ENCODE results near the gene SHANK1. TPM values are rescaled to one million over a fixed set of nuclear protein-coding genes. Genes with fewer than 3 reads are reported as not detected.

The SHANK1 gene
- total RNA-seq, 1 experiment from 2014 or later, result 0.47 TPM

DNA sequence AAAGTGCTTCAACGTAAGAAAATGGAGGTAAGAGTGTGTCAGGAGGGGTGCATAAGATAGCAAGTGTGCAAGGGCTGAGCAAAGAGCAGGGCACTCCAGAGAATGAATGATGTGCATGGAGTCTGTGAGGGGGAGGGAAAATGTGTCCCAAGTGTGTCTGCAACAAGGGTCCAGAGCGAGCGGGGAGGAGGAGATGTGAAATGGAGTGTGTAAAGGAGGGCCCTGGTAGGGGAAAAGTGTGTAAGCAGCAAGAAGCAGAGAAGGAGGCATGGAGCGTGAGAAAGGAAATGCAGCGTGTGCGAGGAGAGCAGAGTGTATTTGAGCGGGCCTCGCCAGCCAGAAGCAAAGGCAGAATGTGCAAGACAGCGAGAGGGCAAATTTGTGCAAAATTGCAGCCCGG is 58.6 kb downstream of the SHANK1 start:
- BruUV-seq (replicated peaks), result no TSS peak
- H3K27ac ChIP-seq (ENCODE audit: low read length), result no peak overlapping the region
- CTCF ChIA-PET, result no interaction called here
- H3K4me2 ChIP-seq (ENCODE audit: low read length), result no peak overlapping the region
- no peaks in the 10 kb centered on the region for H3K79me2 ChIP-seq (ENCODE audit: low read length)
- no peaks in the 10 kb centered on the region for H4K20me1 ChIP-seq (ENCODE audit: low read length)
- no peaks in the 10 kb centered on the region for H3K9me2 ChIP-seq (replicated peaks; ENCODE audit: low read length)
- intact Hi-C loops (cut with micrococcal nuclease), result no loop called here
- ATAC-seq (no peak), DNase-seq (no peak)
- H3K27me3 ChIP-seq (ENCODE audit: low read length), result no peaks in the 10 kb centered on the region
- H3K36me3 ChIP-seq (ENCODE audit: low read depth, low read length), result no peaks in the 10 kb centered on the region
- H2AFZ ChIP-seq (ENCODE audit: low read length), result no peak overlapping the region
- H3K4me3 ChIP-seq (ENCODE audit: low read length), result no peak overlapping the region
- POLR2A ChIA-PET (ENCODE audit: unreplicated experiment), result no interaction called here
- peaks cover 12% of the 10 kb centered on the region for H3K4me1 ChIP-seq (ENCODE audit: insufficient read depth, low read length)
- no peak for TF ChIP-seq EZH2phosphoT487 (IDR thresholded peaks at IDR 0.05; ENCODE audit: borderline replicate concordance, low read length)
- TF ChIP-seq, protein P1, sequence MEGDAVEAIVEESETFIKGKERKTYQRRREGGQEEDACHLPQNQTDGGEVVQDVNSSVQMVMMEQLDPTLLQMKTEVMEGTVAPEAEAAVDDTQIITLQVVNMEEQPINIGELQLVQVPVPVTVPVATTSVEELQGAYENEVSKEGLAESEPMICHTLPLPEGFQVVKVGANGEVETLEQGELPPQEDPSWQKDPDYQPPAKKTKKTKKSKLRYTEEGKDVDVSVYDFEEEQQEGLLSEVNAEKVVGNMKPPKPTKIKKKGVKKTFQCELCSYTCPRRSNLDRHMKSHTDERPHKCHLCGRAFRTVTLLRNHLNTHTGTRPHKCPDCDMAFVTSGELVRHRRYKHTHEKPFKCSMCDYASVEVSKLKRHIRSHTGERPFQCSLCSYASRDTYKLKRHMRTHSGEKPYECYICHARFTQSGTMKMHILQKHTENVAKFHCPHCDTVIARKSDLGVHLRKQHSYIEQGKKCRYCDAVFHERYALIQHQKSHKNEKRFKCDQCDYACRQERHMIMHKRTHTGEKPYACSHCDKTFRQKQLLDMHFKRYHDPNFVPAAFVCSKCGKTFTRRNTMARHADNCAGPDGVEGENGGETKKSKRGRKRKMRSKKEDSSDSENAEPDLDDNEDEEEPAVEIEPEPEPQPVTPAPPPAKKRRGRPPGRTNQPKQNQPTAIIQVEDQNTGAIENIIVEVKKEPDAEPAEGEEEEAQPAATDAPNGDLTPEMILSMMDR (conservative IDR thresholded peaks at IDR 0.05; ENCODE audit: low read depth, low read length), result no peak
- TF ChIP-seq EZH2 (IDR thresholded peaks at IDR 0.05; ENCODE audit: low read length, unreplicated experiment), result no peak
- H3K9me3 ChIP-seq (ENCODE audit: low read length), result no peaks in the 10 kb centered on the region
- H3F3A ChIP-seq (ENCODE audit: low read length, unreplicated experiment), result no peaks in the 10 kb centered on the region
- H3K9ac ChIP-seq (ENCODE audit: low read length), result no peak overlapping the region

DNA sequence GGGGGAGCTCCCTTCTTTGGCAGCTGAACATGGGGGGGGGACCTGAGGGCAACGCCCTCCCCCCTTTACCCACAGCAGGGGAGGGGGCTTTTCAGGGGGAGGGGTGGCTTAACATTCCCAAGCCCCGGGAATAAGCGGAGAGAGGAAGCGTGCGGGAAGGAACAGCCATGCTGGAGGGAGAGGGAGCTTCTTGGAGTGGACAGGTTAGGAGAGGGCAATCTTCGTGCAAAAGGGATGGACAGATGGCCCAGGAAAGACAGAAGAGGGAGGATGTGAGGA is 59.6 kb downstream of the SHANK1 start:
- TF ChIP-seq, protein P1 (conservative IDR thresholded peaks at IDR 0.05; ENCODE audit: low read depth, low read length), result no peak
- TF ChIP-seq EZH2phosphoT487 (IDR thresholded peaks at IDR 0.05; ENCODE audit: borderline replicate concordance, low read length) (no peak), EZH2 (IDR thresholded peaks at IDR 0.05; ENCODE audit: low read length, unreplicated experiment) (no peak)

DNA sequence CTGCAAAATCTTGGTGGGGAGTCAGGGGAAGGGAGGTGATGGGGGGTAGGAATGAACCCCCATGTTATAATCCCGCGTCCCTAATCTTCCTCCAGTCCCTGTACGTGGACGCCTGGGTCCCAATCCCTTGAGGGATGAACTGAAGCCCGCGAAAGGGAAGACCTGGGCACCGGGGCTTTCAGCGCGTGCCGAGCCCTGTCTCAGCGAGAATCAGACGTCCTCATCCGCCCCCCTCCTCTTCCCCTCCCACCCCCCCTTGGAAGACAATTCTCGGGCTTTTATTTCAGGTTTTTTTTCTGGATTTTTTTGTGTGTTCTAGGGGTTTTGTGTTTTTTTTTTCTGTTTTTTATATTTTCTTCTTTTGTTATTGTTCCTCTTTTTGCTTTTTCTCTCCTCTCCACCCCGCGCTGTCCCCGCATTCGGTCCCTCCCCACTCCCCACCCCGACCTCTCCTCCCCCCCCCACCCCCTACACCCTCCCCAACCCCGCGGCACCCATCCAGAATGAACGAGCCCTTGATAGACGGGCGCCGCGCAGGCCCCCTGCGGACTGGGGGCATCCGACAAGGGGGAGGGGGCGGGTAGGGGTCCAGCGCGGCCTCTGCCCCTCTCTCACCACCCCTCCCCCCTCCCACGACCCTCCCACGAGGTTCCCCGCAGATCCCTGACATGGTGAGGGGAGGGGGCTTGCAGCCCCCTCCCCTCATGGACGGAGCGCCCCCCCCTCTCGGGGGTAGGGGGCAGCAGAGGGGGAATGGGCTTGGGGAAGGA is 60.1 kb downstream of the SHANK1 start:
- peak overlapping the region; percentile 62 for H3K4me3 ChIP-seq (ENCODE audit: low read length)
- H3K9me2 ChIP-seq (replicated peaks; ENCODE audit: low read length), result no peaks in the 10 kb centered on the region
- no peak for ATAC-seq

More for the DNA sequence above, 59.6 kb downstream of the SHANK1 start:
- Histone ChIP-seq H3K4me2 (ENCODE audit: low read length) (no peak overlapping the region), H3K9me2 (replicated peaks; ENCODE audit: low read length) (no peaks in the 10 kb centered on the region), H4K20me1 (ENCODE audit: low read length) (no peaks in the 10 kb centered on the region), H3K9ac (ENCODE audit: low read length) (no peak overlapping the region), H3K4me1 (ENCODE audit: insufficient read depth, low read length) (peaks cover 12% of the 10 kb centered on the region), H3F3A (ENCODE audit: low read length, unreplicated experiment) (no peaks in the 10 kb centered on the region), H3K27me3 (ENCODE audit: low read length) (peaks cover 1% of the 10 kb centered on the region; the same call in 1 of the 2 replicates), H3K4me3 (ENCODE audit: low read length) (no peak overlapping the region), H3K9me3 (ENCODE audit: low read length) (no peaks in the 10 kb centered on the region), H3K27ac (ENCODE audit: low read length) (no peak overlapping the region), H2AFZ (ENCODE audit: low read length) (no peak overlapping the region), H3K36me3 (ENCODE audit: low read depth, low read length) (no peaks in the 10 kb centered on the region), H3K79me2 (ENCODE audit: low read length) (no peaks in the 10 kb centered on the region)
- BruUV-seq (replicated peaks), result no TSS peak
- POLR2A ChIA-PET (ENCODE audit: unreplicated experiment), result no interaction called here
- ATAC-seq (no peak), DNase-seq (no peak)
- CTCF ChIA-PET, result no interaction called here
- intact Hi-C loops (cut with micrococcal nuclease), result no loop called here

More for the DNA sequence above, 60.1 kb downstream of the SHANK1 start:
- intact Hi-C loops (cut with micrococcal nuclease), result no loop called here
- POLR2A ChIA-PET (ENCODE audit: unreplicated experiment), result no interaction called here
- no peak overlapping the region for H3K27ac ChIP-seq (ENCODE audit: low read length)
- peak overlapping the region; percentile 73; the same call in 1 of the 2 replicates for H2AFZ ChIP-seq (ENCODE audit: low read length)
- no peak overlapping the region for H3K9ac ChIP-seq (ENCODE audit: low read length)
- no peaks in the 10 kb centered on the region for H3K9me3 ChIP-seq (ENCODE audit: low read length)
- H4K20me1 ChIP-seq (ENCODE audit: low read length), result no peaks in the 10 kb centered on the region
- TF ChIP-seq EZH2 (IDR thresholded peaks at IDR 0.05; ENCODE audit: low read length, unreplicated experiment) (no peak), EZH2phosphoT487 (IDR thresholded peaks at IDR 0.05; ENCODE audit: borderline replicate concordance, low read length) (no peak)
- TF ChIP-seq, protein P1 (conservative IDR thresholded peaks at IDR 0.05; ENCODE audit: low read depth, low read length), result no peak
- H3K27me3 ChIP-seq (ENCODE audit: low read length), result peaks cover 7% of the 10 kb centered on the region; the same call in 1 of the 2 replicates
- H3F3A ChIP-seq (ENCODE audit: low read length, unreplicated experiment), result no peaks in the 10 kb centered on the region
- H3K4me2 ChIP-seq (ENCODE audit: low read length), result peak overlapping the region; percentile 82
- no peaks in the 10 kb centered on the region for H3K79me2 ChIP-seq (ENCODE audit: low read length)
- no TSS peak for BruUV-seq (replicated peaks)
- no peak for DNase-seq
- CTCF ChIA-PET, result no interaction called here
- peaks cover 12% of the 10 kb centered on the region for H3K4me1 ChIP-seq (ENCODE audit: insufficient read depth, low read length)
- no peaks in the 10 kb centered on the region for H3K36me3 ChIP-seq (ENCODE audit: low read depth, low read length)
